Nephron progenitor cell (in vitro differentiated cells): ENCODE measurements around the gene CCT7.

Source experiments
- DNase-seq: peaks from one replicate; pipeline ENCODE4 v3.0.0; 2021
- H3K27ac Mint-ChIP-seq: 2 replicates; pipeline ENCODE4 v1.8.0; 2021; ENCODE audit warnings: mild to moderate bottlenecking, moderate library complexity, mixed read lengths
- H3K27me3 Mint-ChIP-seq: 2 replicates; pipeline ENCODE4 v1.8.0; 2021; ENCODE audit warnings: mild to moderate bottlenecking, low read depth, mixed read lengths; ENCODE audit not compliant: poor library complexity
- H3K36me3 Mint-ChIP-seq: 2 replicates; pipeline ENCODE4 v1.8.0; 2021; ENCODE audit warnings: low read depth, mixed read lengths
- H3K4me1 Mint-ChIP-seq: 2 replicates; pipeline ENCODE4 v1.8.0; 2021; ENCODE audit warnings: mixed read lengths
- H3K4me3 Mint-ChIP-seq: 2 replicates; pipeline ENCODE4 v1.8.0; 2021; ENCODE audit warnings: mild to moderate bottlenecking, moderate library complexity, mixed read lengths
- H3K9me3 Mint-ChIP-seq: 2 replicates; pipeline ENCODE4 v1.8.0; 2021; ENCODE audit warnings: mild to moderate bottlenecking, moderate library complexity, mixed read lengths
- CTCF ChIP-seq: fragments of 200-600 bp; sonication (generic); IDR thresholded peaks from 2 replicates; pipeline ENCODE4 v1.5.0; 2021; ENCODE audit warnings: antibody characterized with exemption

Gene CCT7

GRCh38 chr2:73294239-73294638 lies 60.1 kb downstream of the CCT7 start:
- Mint-ChIP-seq H3K27ac (no peak overlapping the region), H3K36me3 (no peaks in the 10 kb centered on the region), H3K4me1 (no peaks in the 10 kb centered on the region), H3K4me3 (peak overlapping the region; percentile 13), H3K27me3 (peaks cover 99% of the 10 kb centered on the region), H3K9me3 (no peaks in the 10 kb centered on the region)
- TF ChIP-seq CTCF = no peak
- DNase-seq = no peak

GRCh38 chr2:73295751-73296400 lies 61.8 kb downstream of the CCT7 start:
- Mint-ChIP-seq H3K9me3 (no peaks in the 10 kb centered on the region), H3K27me3 (peaks cover 99% of the 10 kb centered on the region), H3K27ac (no peak overlapping the region), H3K4me3 (no peak overlapping the region), H3K4me1 (no peaks in the 10 kb centered on the region), H3K36me3 (no peaks in the 10 kb centered on the region)
- no peak for DNase-seq
- TF ChIP-seq CTCF = no peak

- no peaks in the 10 kb centered on the region for H3K36me3 Mint-ChIP-seq
- DNase-seq = no peak
- H3K27me3 Mint-ChIP-seq = peaks cover 99% of the 10 kb centered on the region
- no peaks in the 10 kb centered on the region for H3K9me3 Mint-ChIP-seq
- no peak for TF ChIP-seq CTCF
- H3K27ac Mint-ChIP-seq = no peak overlapping the region
- no peak overlapping the region for H3K4me3 Mint-ChIP-seq
- H3K4me1 Mint-ChIP-seq = no peaks in the 10 kb centered on the region
Observed at GRCh38 chr2:73297151-73297559, 63.0 kb downstream of the CCT7 start.

- H3K4me1 Mint-ChIP-seq = no peaks in the 10 kb centered on the region
- TF ChIP-seq CTCF = no peak
- DNase-seq = no peak
- H3K27me3 Mint-ChIP-seq = peaks cover 99% of the 10 kb centered on the region
- H3K36me3 Mint-ChIP-seq = no peaks in the 10 kb centered on the region
- no peak overlapping the region for H3K4me3 Mint-ChIP-seq
- no peak overlapping the region for H3K27ac Mint-ChIP-seq
- no peaks in the 10 kb centered on the region for H3K9me3 Mint-ChIP-seq
Observed at GRCh38 chr2:73297586-73297985, 63.5 kb downstream of the CCT7 start.

GRCh38 chr2:73300926-73301325 lies 66.8 kb downstream of the CCT7 start:
- no peaks in the 10 kb centered on the region for H3K36me3 Mint-ChIP-seq
- no peak overlapping the region for H3K4me3 Mint-ChIP-seq
- no peaks in the 10 kb centered on the region for H3K4me1 Mint-ChIP-seq
- no peak for TF ChIP-seq CTCF
- DNase-seq = no peak
- H3K9me3 Mint-ChIP-seq = no peaks in the 10 kb centered on the region
- peaks cover 95% of the 10 kb centered on the region for H3K27me3 Mint-ChIP-seq
- no peak overlapping the region for H3K27ac Mint-ChIP-seq

GRCh38 chr2:73301636-73302035 lies 67.5 kb downstream of the CCT7 start:
- H3K4me1 Mint-ChIP-seq = no peaks in the 10 kb centered on the region

More at GRCh38 chr2:73301636-73302035, 67.5 kb downstream of the CCT7 start:
- no peaks in the 10 kb centered on the region for H3K9me3 Mint-ChIP-seq
- no peak overlapping the region for H3K27ac Mint-ChIP-seq
- H3K4me3 Mint-ChIP-seq = no peak overlapping the region
- no peak for DNase-seq
- no peak for TF ChIP-seq CTCF
- H3K36me3 Mint-ChIP-seq = no peaks in the 10 kb centered on the region
- peaks cover 94% of the 10 kb centered on the region for H3K27me3 Mint-ChIP-seq
